Endodermal cell (in vitro differentiated cells): ENCODE results near the gene ZNF555. TPM values are rescaled to one million over a fixed set of nuclear protein-coding genes. Genes with fewer than 3 reads are reported as not detected.

ENCODE experiments used
- DNase-seq: peaks from one replicate; pipeline ENCODE4 v3.0.0-alpha.2; 2017
- H3K27ac ChIP-seq: 2 replicates; pipeline ENCODE4 v1.5.1; 2013; ENCODE audit warnings: mild to moderate bottlenecking, low read depth, low read length, moderate library complexity
- H3K27me3 ChIP-seq: 2 replicates; pipeline ENCODE4 v1.6.1; 2013; ENCODE audit warnings: mild to moderate bottlenecking, low read length, moderate library complexity; ENCODE audit not compliant: insufficient read depth, control insufficient read depth, poor library complexity, severe bottlenecking
- H3K36me3 ChIP-seq: 2 replicates; pipeline ENCODE4 v1.7.0; 2013; ENCODE audit warnings: mild to moderate bottlenecking, low read length, moderate library complexity; ENCODE audit not compliant: control insufficient read depth, insufficient read depth
- H3K4me1 ChIP-seq: one replicate; pipeline ENCODE4 v1.7.0; 2013; ENCODE audit warnings: low read length; ENCODE audit not compliant: control insufficient read depth, insufficient read depth
- H3K4me3 ChIP-seq: 2 replicates; pipeline ENCODE4 v1.5.1; 2013; ENCODE audit warnings: mild to moderate bottlenecking, low read length, moderate library complexity
- H3K9ac ChIP-seq: 2 replicates; pipeline ENCODE4 v1.6.1; 2013; ENCODE audit warnings: mild to moderate bottlenecking, low read length, moderate library complexity; ENCODE audit not compliant: poor library complexity, severe bottlenecking; ENCODE audit errors: extremely low read depth
- H3K9me3 ChIP-seq: 2 replicates; pipeline ENCODE4 v1.6.1; 2013; ENCODE audit warnings: mild to moderate bottlenecking, low read length, moderate library complexity; ENCODE audit not compliant: control insufficient read depth
- H3K27ac Mint-ChIP-seq: 2 replicates; pipeline ENCODE4 v1.8.0; 2020; ENCODE audit warnings: mixed read lengths
- H3K27me3 Mint-ChIP-seq: 2 replicates; pipeline ENCODE4 v1.8.0; 2021; ENCODE audit warnings: mild to moderate bottlenecking, mixed read lengths; ENCODE audit not compliant: insufficient read depth
- H3K36me3 Mint-ChIP-seq: 2 replicates; pipeline ENCODE4 v1.8.0; 2020; ENCODE audit warnings: low read depth, mixed read lengths
- H3K4me1 Mint-ChIP-seq: 2 replicates; pipeline ENCODE4 v1.8.0; 2020; ENCODE audit warnings: mixed read lengths
- H3K4me3 Mint-ChIP-seq: 2 replicates; pipeline ENCODE4 v1.8.0; 2020; ENCODE audit warnings: mild to moderate bottlenecking, moderate library complexity, mixed read lengths
- H3K9me3 Mint-ChIP-seq: 2 replicates; pipeline ENCODE4 v1.8.0; 2020; ENCODE audit warnings: mild to moderate bottlenecking, mixed read lengths
- CTCF ChIP-seq: fragments of 200-600 bp; sonication (generic); conservative IDR thresholded peaks from 2 replicates; pipeline ENCODE4 v1.5.0; 2021; ENCODE audit warnings: antibody characterized with exemption, mild to moderate bottlenecking
- WGBS, 2 experiments: methylation state at CpG; one replicate each; pipeline versions ENCODE4 v1.1.5 to v1.1.7; 2013; ENCODE audit warnings: missing lambda C conversion rate in 2 of 2, mixed read lengths in 1 of 2; ENCODE audit not compliant: insufficient coverage in 1 of 2, insufficient read length in 1 of 2; 5-methylcytosine and 5-hydroxymethylcytosine counted together
- total RNA-seq, 2 donors: library from RNA; stranded (reverse); fragmentation: NEBNext Ultra II Directional in 1 of 2; extraction: Animal tissue kit (Norgen Biotek cat#: 25700) in 1 of 2; gene quantifications; 2 replicates in 1 of 2; 3 replicates in 1 of 2; pipeline ENCODE4 v1.2.1, GENCODE V29; 2021

The ZNF555 gene
- total RNA-seq, 2 donors from 2014 or later, result 9.6 to 10.5 TPM

GRCh38 chr19:2812414-2813234, 28.7 kb upstream of the ZNF555 start:
- Mint-ChIP-seq H3K27me3 (no peaks in the 10 kb centered on the region), H3K4me1 (no peaks in the 10 kb centered on the region), H3K36me3 (peaks cover 22% of the 10 kb centered on the region), H3K4me3 (no peak overlapping the region), H3K9me3 (no peaks in the 10 kb centered on the region), H3K27ac (no peak overlapping the region)
- Histone ChIP-seq H3K27me3 (no peaks in the 10 kb centered on the region), H3K9ac (no peak overlapping the region), H3K36me3 (peaks cover 25% of the 10 kb centered on the region), H3K4me1 (no peaks in the 10 kb centered on the region), H3K9me3 (no peaks in the 10 kb centered on the region), H3K27ac (no peak overlapping the region), H3K4me3 (no peak overlapping the region)
- TF ChIP-seq CTCF, result no peak
- 95 to 100% methylated on average over 14 to 37 of the region's 37 CpGs for WGBS, 2 experiments
- no peak for DNase-seq

DNA sequence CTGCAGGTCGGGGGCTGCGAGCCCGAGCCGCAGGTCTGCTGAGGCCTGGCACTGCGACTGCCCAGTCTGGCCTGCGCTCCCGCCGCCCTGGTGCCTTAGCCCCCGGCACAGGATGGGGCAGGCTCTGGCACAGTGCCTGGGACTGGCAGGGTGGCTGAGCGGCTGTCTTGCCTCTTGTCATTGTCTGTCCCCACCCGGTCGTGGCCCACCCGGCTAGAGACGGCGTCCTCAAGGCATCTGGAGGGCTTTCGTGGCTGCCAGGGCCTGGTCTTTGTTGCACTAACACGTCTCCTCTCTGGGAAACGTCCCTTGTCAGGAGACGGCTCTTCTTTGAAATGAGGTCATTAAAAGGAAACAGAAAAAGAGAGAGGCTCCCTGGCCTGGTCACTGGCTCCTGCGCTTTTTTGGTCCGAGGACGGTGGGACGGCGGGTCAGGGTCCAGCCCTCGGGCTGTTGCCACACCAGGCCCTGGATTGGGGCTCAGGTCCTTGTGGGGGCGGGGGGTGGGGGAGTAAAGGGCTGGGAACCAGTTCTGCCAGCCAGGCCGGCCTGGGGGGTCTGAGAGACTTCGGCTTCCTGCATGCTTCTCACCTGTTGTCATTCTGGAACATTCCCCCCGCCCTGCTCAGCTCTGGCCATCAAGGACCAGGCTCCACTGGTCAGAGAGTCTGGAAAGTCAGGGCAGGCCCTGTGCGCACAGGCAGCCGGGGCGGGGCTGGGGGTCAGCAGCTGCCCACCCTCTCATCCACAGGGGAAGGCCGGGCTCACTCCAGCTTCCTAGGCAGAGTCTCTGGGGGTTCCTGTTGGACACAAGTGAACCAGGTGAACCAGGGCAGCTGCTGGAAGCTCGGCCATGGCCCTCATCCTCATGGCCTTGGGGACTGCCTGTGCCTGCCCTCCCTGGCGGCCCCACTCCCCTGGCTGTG, 27.8 kb upstream of the ZNF555 start:
- H3K36me3 Mint-ChIP-seq, result peaks cover 21% of the 10 kb centered on the region
- no peak overlapping the region for H3K4me3 Mint-ChIP-seq
- no peak for DNase-seq

More for the DNA sequence above, 27.8 kb upstream of the ZNF555 start:
- Mint-ChIP-seq H3K9me3 (no peaks in the 10 kb centered on the region), H3K27ac (no peak overlapping the region), H3K4me1 (no peaks in the 10 kb centered on the region), H3K27me3 (no peaks in the 10 kb centered on the region)
- Histone ChIP-seq H3K4me3 (no peak overlapping the region), H3K4me1 (no peaks in the 10 kb centered on the region), H3K9ac (no peak overlapping the region), H3K27me3 (no peaks in the 10 kb centered on the region), H3K36me3 (peaks cover 24% of the 10 kb centered on the region), H3K27ac (no peak overlapping the region), H3K9me3 (no peaks in the 10 kb centered on the region)
- TF ChIP-seq CTCF, result no peak
- 93 to 96% methylated on average over 18 to 35 of the region's 35 CpGs for WGBS, 2 experiments
